Measurements from ENCODE around the gene LONRF3.

Gene LONRF3

DNA sequence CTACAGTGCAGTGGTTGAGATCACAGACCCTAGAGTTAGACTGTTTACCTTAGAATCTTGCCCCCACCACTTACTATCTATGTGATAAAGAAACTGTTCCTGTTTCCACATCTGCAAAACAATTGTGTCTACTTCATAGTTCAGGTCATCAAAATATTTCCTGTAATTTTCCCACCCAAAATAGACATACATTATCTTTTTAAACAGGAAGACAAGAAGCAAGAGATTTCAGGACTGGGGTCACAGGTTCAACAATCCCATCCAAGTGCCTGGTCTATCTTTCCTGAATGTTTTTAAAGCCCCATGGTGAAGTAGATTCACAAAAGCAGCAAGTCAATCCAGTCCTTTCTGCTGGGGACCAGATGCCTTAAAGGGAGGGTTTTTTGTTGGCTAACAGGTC, 56.6 kb downstream of the LONRF3 start:
- DNase-seq (ENCODE audit: extremely low read depth, insufficient read length), result no peak
- TF ChIP-seq, protein P1, sequence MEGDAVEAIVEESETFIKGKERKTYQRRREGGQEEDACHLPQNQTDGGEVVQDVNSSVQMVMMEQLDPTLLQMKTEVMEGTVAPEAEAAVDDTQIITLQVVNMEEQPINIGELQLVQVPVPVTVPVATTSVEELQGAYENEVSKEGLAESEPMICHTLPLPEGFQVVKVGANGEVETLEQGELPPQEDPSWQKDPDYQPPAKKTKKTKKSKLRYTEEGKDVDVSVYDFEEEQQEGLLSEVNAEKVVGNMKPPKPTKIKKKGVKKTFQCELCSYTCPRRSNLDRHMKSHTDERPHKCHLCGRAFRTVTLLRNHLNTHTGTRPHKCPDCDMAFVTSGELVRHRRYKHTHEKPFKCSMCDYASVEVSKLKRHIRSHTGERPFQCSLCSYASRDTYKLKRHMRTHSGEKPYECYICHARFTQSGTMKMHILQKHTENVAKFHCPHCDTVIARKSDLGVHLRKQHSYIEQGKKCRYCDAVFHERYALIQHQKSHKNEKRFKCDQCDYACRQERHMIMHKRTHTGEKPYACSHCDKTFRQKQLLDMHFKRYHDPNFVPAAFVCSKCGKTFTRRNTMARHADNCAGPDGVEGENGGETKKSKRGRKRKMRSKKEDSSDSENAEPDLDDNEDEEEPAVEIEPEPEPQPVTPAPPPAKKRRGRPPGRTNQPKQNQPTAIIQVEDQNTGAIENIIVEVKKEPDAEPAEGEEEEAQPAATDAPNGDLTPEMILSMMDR (IDR thresholded peaks at IDR 0.05; ENCODE audit: insufficient read depth, low read length, poor library complexity, severe bottlenecking), result no peak
- H3K27me3 ChIP-seq (replicated peaks; ENCODE audit: control insufficient read depth, insufficient read depth, low read length), result no peaks in the 10 kb centered on the region
- no peak overlapping the region for H3K4me3 ChIP-seq (replicated peaks; ENCODE audit: low read depth, low read length)
- H3K36me3 ChIP-seq (ENCODE audit: control insufficient read depth, insufficient read depth, low read length), result no peaks in the 10 kb centered on the region

DNA sequence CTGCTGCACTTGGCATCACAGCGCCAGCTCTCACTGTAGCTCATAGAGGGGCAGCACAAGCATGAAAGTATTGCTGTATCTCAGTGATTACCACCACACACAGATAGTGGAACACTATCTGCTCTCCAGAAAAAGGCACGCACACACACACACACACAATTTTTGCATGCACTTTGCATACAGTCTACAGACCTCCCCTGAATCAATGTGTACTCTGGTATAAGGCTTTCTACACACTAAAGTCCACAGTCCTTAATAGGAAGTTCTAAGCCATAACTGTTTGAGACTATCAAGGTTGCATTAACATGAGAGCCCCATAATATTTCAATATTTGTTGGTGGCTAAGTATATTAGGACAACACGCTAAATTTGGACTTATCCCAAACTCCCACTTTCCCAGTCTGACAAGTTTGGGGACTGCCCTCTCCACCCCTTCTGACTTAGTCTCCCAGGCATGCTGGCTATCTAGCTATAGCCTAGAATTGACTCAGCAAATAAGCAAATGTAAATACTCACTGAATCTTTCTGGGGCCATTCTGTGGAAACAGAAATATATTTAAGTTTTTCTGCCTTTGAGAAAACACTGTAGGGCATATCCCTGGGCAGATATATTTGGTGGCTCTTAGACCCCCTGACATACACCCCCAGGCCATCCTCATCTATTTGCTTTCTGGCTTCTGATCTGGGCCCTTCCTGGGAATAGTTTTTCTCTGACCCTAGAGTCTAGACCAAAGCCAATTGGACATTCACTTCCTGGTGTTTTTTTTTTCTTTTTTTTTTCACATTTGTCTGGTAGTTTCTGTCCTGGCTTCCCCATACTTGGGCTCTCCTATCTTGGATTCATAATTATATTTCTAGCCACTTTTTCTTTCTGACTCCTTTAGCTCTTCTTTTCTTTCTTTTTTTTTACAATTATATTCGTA, 62.0 kb downstream of the LONRF3 start:
- TF ChIP-seq, protein P1 (IDR thresholded peaks at IDR 0.05; ENCODE audit: insufficient read depth, low read length, poor library complexity, severe bottlenecking), result no peak

DNA sequence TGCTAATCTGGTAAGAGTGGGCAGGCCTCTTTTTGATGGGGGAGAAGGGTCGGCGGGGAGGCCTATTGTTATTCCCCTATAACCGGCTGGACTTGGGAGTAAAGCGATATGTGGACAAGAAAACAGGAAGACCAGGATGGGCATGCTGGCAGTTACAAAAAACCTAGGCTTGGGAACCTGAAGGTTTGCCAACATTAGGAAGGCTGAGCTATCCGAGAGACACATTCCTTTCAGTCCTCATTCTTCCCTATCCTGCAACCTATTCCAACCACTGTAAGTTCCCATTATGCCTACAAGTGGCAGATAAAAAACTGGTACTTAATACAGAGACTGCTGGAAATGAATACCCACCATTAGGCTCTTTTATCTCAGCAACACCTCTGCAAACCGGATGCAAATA, 66.0 kb downstream of the LONRF3 start:
- H3K27me3 ChIP-seq (replicated peaks; ENCODE audit: control insufficient read depth, insufficient read depth, low read length), result peaks cover 1% of the 10 kb centered on the region
- no peaks in the 10 kb centered on the region for H3K36me3 ChIP-seq (ENCODE audit: control insufficient read depth, insufficient read depth, low read length)
- DNase-seq (ENCODE audit: extremely low read depth, insufficient read length), result no peak
- no peak overlapping the region for H3K4me3 ChIP-seq (replicated peaks; ENCODE audit: low read depth, low read length)
- TF ChIP-seq, protein P1 (IDR thresholded peaks at IDR 0.05; ENCODE audit: insufficient read depth, low read length, poor library complexity, severe bottlenecking), result no peak

More for the DNA sequence above, 62.0 kb downstream of the LONRF3 start:
- Histone ChIP-seq H3K27me3 (replicated peaks; ENCODE audit: control insufficient read depth, insufficient read depth, low read length) (peaks cover 1% of the 10 kb centered on the region; the same call in 1 of the 2 replicates), H3K36me3 (ENCODE audit: control insufficient read depth, insufficient read depth, low read length) (no peaks in the 10 kb centered on the region), H3K4me3 (replicated peaks; ENCODE audit: low read depth, low read length) (no peak overlapping the region)
- DNase-seq (ENCODE audit: extremely low read depth, insufficient read length), result no peak

DNA sequence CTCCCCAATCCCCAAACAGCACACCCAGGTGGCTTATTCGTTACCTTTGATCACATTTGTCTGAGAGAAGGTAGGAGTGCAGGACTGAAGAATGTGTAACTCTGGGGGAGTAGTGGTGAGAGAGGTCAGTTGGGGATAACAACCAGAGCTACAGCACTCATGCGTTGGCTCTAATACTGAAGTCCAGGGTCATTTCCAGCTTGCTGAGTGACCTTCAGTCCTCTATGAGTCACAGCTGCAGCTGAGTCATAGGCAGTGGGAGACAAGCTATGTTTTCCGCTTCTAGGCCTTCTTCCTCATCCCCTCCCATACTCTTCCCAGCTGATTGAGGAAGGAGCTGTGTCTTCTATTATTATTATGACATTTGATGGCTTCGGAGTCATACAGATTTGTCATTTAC, 66.8 kb downstream of the LONRF3 start:
- H3K36me3 ChIP-seq (ENCODE audit: control insufficient read depth, insufficient read depth, low read length), result no peaks in the 10 kb centered on the region
- no peak overlapping the region for H3K4me3 ChIP-seq (replicated peaks; ENCODE audit: low read depth, low read length)
- DNase-seq (ENCODE audit: extremely low read depth, insufficient read length), result no peak
- H3K27me3 ChIP-seq (replicated peaks; ENCODE audit: control insufficient read depth, insufficient read depth, low read length), result peaks cover 1% of the 10 kb centered on the region
- TF ChIP-seq, protein P1 (IDR thresholded peaks at IDR 0.05; ENCODE audit: insufficient read depth, low read length, poor library complexity, severe bottlenecking), result no peak

DNA sequence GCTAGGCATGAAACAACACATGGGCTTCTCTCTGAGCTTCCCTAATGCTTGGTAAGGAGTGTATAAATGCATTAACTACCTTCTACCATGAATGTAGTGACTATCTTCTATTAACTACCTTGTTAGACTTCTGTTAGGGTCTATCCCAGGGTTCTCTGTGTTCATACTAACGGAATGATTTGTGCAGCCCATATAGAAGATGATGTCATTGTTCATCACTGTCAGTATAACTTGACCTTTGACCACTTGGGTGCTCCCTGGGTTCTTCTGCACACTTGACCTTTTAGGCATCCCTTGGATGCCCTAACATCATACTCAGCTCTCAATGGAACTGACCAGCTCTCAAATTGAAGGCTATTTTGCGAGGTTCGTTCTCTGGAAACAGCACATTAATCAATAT, 67.6 kb downstream of the LONRF3 start:
- no peak for DNase-seq (ENCODE audit: extremely low read depth, insufficient read length)
- TF ChIP-seq, protein P1 (IDR thresholded peaks at IDR 0.05; ENCODE audit: insufficient read depth, low read length, poor library complexity, severe bottlenecking), result no peak
- Histone ChIP-seq H3K36me3 (ENCODE audit: control insufficient read depth, insufficient read depth, low read length) (no peaks in the 10 kb centered on the region), H3K4me3 (replicated peaks; ENCODE audit: low read depth, low read length) (no peak overlapping the region), H3K27me3 (replicated peaks; ENCODE audit: control insufficient read depth, insufficient read depth, low read length) (peaks cover 1% of the 10 kb centered on the region)
